Common myeloid progenitor, CD34-positive (primary cell): ENCODE measurements around the gene METTL25B.

Source experiments
- CTCF ChIA-PET: fragments of 350-600 bp; sonication (Branson Sonifier 250); formaldehyde crosslinking; loops from one replicate; lab custom pipeline; 2021; ENCODE audit warnings: antibody characterized with exemption; lab: Charles Lee
- POLR2A ChIA-PET: fragments of 350-600 bp; sonication (Branson Sonifier 250); formaldehyde crosslinking; loops from one replicate; lab custom pipeline; 2021; ENCODE audit warnings: antibody characterized with exemption; lab: Charles Lee
- DNase-seq, 3 donors: peaks; one replicate each; pipeline versions ENCODE4 v3.0.0 to v3.0.0-alpha.2; 2013
- H3K27ac ChIP-seq, 2 experiments: 1 replicate in 1 of 2; 2 replicates in 1 of 2; pipeline ENCODE4 v1.7.0; 2013; ENCODE audit warnings: inconsistent platforms in 2 of 2, low read length in 2 of 2, mild to moderate bottlenecking in 2 of 2, low read depth in 1 of 2, moderate library complexity in 1 of 2; ENCODE audit not compliant: severe bottlenecking in 2 of 2, insufficient read depth in 1 of 2, poor library complexity in 1 of 2
- H3K27me3 ChIP-seq, 5 experiments: replicated peaks in 2 of 5; 1 replicate in 3 of 5; 2 replicates in 2 of 5; pipeline versions ENCODE4 v1.6.1 to v1.7.0; 2013; ENCODE audit warnings: low read length in 4 of 5, mild to moderate bottlenecking in 2 of 5, moderate library complexity in 2 of 5, inconsistent platforms in 1 of 5; ENCODE audit not compliant: insufficient read depth in 5 of 5, control insufficient read depth in 4 of 5
- H3K36me3 ChIP-seq, 4 experiments: 1 replicate in 2 of 4; 2 replicates in 2 of 4; pipeline versions ENCODE4 v1.6.1 to v1.7.0; 2013; ENCODE audit warnings: low read length in 3 of 4, control low read depth in 1 of 4, mild to moderate bottlenecking in 1 of 4; ENCODE audit not compliant: control insufficient read depth in 4 of 4, insufficient read depth in 4 of 4
- H3K4me1 ChIP-seq, 4 experiments: 1 replicate in 3 of 4; 2 replicates in 1 of 4; pipeline versions ENCODE4 v1.6.1 to v1.7.1; 2013; ENCODE audit warnings: low read length in 3 of 4, mild to moderate bottlenecking in 3 of 4, control low read depth in 1 of 4, inconsistent platforms in 1 of 4, moderate library complexity in 1 of 4; ENCODE audit not compliant: control insufficient read depth in 4 of 4, insufficient read depth in 4 of 4; ENCODE audit errors: control extremely low read depth in 1 of 4
- H3K4me3 ChIP-seq, 7 experiments: 1 replicate in 4 of 7; 2 replicates in 3 of 7; pipeline versions ENCODE4 v1.5.1 to v1.7.0; 2013; ENCODE audit warnings: mild to moderate bottlenecking in 7 of 7, low read length in 6 of 7, moderate library complexity in 6 of 7, inconsistent platforms in 2 of 7, low read depth in 2 of 7, control low read depth in 1 of 7; ENCODE audit not compliant: insufficient read depth in 4 of 7, control insufficient read depth in 1 of 7; ENCODE audit errors: extremely low read depth in 1 of 7
- H3K9me3 ChIP-seq, 5 experiments: 1 replicate in 4 of 5; 2 replicates in 1 of 5; pipeline versions ENCODE4 v1.6.1 to v1.7.1; 2013; ENCODE audit warnings: low read length in 4 of 5, mild to moderate bottlenecking in 2 of 5, inconsistent platforms in 1 of 5, low read depth in 1 of 5, moderate library complexity in 1 of 5; ENCODE audit not compliant: control insufficient read depth in 4 of 5, insufficient read depth in 2 of 5; ENCODE audit errors: control extremely low read depth in 1 of 5
- WGBS: methylation state at CpG from one replicate; pipeline ENCODE4 v1.1.5; 2013; ENCODE audit not compliant: insufficient coverage; 5-methylcytosine and 5-hydroxymethylcytosine counted together

Gene METTL25B

DNA sequence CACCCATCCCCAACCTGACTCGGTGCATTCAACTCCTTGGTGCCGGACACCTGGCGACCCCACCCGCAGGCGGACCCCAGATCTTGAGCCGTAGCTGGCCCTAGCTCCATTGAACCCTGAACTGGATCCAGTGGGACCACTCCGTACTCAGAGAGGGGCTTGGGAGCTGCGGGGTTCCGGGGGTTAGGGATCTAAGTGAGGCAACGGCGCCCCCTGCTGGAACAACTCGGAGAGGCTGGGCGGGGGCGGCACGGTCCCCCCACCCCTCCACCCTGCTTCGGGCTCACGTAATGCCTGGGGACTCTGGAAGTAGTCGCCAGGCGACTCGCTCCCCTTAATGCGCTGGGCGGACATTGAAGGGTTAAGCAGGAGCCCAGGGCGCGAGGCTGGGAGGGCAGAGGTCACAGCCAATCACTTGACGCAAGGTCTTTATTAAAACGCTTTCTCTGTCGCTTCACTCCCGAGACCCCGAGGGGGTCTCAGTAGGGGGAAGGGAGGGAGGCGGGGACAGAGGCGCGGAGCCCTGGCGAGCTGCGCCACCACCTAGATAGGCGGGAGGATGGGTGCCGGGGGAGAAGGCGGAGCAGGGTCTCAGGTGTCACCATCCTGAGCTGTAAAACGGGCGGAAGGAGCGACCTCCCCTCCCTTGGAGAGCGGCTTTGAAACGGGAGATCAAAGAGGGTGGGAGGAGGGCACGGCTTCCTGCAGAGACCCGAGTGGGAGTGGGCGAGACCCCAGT lies 22.2 kb upstream of the METTL25B start:
- Histone ChIP-seq H3K9me3 (no peaks in the 10 kb centered on the region), H3K27ac (no peak overlapping the region), H3K4me3 (peak overlapping the region in 6 of 7 experiments; percentile 19 to 70 (median 52)), H3K4me1 (peaks cover 0 to 27% (median 21%) of the 10 kb centered on the region in 4 experiments), H3K36me3 (no peaks in the 10 kb centered on the region), H3K27me3 (peaks cover 7 to 75% (median 30%) of the 10 kb centered on the region in 5 experiments)
- ChIA-PET CTCF (interaction anchor here (1.0 to 14.1 kb wide), 16 partner anchors 9 to 132 kb away, joined by 3 to 236 read pairs (median 6); partner anchors contain the start of gene NES), POLR2A (interaction anchor here (0.8 to 1.6 kb wide), 2 partner anchors 17 to 45 kb away, joined by 4 to 8 read pairs; no protein-coding TSS in a partner anchor)
- DNase-seq = peak; percentile 50 to 75 (median 73)
- under 1% methylated on average over 43 of the region's 45 CpGs for WGBS

DNA sequence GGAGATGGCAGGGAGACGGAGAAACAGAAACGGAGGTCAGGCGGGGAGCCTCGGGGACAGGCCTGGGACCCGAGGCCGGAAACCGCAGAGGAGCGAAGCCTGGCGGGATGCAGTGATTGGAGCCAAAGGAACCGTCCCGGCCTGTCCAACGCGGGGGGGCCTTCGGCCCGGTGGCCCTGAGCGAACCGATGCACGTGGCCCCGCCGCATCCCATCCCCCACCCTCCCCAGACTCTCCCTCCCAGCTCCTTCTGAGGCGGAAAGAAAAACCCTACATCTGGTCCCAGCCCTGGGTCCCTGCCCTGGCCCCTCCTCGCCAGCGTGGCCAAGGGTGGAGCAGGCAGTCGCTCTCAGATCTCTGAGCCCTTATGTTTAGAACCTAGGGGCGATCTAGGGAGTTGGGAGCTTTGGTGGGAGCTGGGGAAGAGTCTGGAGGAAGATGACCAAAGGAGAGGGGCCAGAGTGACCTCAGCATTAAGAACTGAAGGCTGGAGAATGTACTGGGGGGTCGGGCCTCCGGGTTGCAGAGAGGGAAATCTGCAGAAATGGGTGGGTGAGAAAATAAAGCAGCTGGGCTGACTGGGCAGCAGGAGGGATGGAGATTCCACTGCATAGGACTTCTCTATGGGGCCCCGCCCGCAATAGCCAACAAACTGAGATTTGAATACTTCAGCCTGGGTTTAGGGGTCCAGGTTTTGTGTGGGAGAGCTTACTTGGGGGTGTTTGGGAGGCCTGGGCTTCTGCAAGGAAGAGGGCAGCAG lies 21.4 kb upstream of the METTL25B start:
- 6% methylated on average over 19 of the region's 29 CpGs for WGBS
- no peaks in the 10 kb centered on the region for H3K36me3 ChIP-seq
- peaks cover 7 to 68% (median 27%) of the 10 kb centered on the region in 5 experiments for H3K27me3 ChIP-seq
- no peaks in the 10 kb centered on the region for H3K9me3 ChIP-seq
- ChIA-PET POLR2A (interaction anchor here (0.8 to 1.6 kb wide), 2 partner anchors 17 to 20 kb away, joined by 3 to 8 read pairs; no protein-coding TSS in a partner anchor), CTCF (interaction anchor here (0.6 to 14.1 kb wide), 14 partner anchors 9 to 82 kb away, joined by 3 to 236 read pairs (median 6); partner anchors contain the start of gene NES)
- DNase-seq = peak in 2 of 3 donors; percentile 33
- H3K27ac ChIP-seq = no peak overlapping the region
- peak overlapping the region in 6 of 7 experiments; percentile 19 to 70 (median 52) for H3K4me3 ChIP-seq
- peaks cover 0 to 27% (median 21%) of the 10 kb centered on the region in 4 experiments for H3K4me1 ChIP-seq

DNA sequence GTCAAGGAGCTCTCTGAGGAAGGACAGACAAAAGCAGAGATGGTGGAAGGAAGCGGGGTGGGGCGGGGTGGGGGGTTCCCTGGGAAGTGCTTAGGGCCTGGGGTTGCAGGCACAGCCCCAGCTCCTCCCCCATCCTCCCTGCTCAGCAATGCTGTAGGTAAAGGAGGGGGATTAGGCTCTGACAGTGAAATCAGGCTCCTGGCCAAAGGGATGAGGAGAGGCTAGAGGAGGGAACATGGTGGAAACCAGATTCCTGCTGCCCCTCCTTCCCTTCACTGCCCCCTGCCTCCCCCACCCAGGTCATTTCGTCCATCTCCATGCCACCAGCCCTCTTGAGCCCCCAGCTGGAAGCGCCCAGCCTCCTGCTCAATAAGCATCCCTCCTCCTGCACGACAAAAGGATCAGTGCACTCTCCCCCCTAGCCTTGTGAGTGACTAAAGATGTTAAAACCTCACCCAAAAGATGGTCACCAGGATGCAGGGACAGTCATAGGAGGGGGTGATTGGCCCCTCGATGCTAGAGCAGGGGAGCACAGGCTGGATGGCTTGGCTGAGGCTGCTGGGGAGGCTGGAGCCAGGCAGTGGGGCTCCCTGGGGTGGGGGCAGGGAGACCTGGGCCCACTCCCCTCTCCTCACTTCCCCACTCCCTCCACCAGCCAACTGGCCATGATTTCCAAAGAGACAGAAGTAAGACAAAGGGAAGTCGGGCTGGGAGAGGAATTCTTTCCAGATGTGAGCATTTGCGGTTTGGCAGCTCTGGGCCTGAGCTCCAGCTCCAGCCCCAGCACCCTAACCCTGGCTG lies 20.7 kb upstream of the METTL25B start:
- Histone ChIP-seq H3K4me3 (no peak overlapping the region), H3K9me3 (no peaks in the 10 kb centered on the region), H3K4me1 (peaks cover 0 to 27% (median 21%) of the 10 kb centered on the region in 4 experiments), H3K36me3 (no peaks in the 10 kb centered on the region), H3K27me3 (peaks cover 7 to 66% (median 27%) of the 10 kb centered on the region in 5 experiments), H3K27ac (no peak overlapping the region)
- no peak for DNase-seq
- POLR2A ChIA-PET = interaction anchor here (0.8 to 1.6 kb wide), 2 partner anchors 18 to 19 kb away, joined by 3 to 8 read pairs; no protein-coding TSS in a partner anchor
- CTCF ChIA-PET = interaction anchor here (0.6 to 14.1 kb wide), 11 partner anchors 8 to 72 kb away, joined by 3 to 236 read pairs (median 3); no protein-coding TSS in a partner anchor
- WGBS = 17% methylated on average over 1 of the region's 8 CpGs

DNA sequence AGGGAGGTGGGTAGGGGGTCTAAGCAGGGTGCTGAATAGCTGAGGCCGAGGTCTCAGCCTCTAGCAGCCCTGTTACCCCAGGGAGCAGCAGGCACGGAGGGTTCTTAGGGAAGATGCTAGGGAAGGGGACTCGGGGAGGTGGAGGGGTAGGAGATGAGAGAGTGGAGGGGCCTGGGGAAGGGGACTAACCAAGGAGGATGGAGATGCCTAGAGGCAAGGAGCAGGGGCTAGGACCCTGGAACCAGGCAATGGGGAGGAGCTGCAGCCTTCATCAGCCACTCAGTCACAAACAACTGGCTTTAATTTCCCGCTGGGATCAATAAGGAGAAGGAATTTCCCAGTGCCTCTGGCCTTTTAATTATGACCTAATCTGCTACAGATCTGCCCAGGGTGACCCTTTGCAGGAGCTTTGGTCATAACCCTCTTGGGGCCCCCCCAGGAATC lies 20.0 kb upstream of the METTL25B start:
- no peak for DNase-seq
- ChIA-PET CTCF (interaction anchor here (0.6 to 14.1 kb wide), 6 partner anchors 18 to 136 kb away, joined by 3 to 236 read pairs (median 3); no protein-coding TSS in a partner anchor), POLR2A (no interaction called here)
- H3K4me3 ChIP-seq = no peak overlapping the region
- H3K27me3 ChIP-seq = peaks cover 7 to 60% (median 23%) of the 10 kb centered on the region in 5 experiments
- 68% methylated on average over 4 of the region's 4 CpGs for WGBS
- H3K36me3 ChIP-seq = no peaks in the 10 kb centered on the region
- peaks cover 0 to 27% (median 21%) of the 10 kb centered on the region in 4 experiments for H3K4me1 ChIP-seq
- no peaks in the 10 kb centered on the region for H3K9me3 ChIP-seq
- H3K27ac ChIP-seq = no peak overlapping the region

DNA sequence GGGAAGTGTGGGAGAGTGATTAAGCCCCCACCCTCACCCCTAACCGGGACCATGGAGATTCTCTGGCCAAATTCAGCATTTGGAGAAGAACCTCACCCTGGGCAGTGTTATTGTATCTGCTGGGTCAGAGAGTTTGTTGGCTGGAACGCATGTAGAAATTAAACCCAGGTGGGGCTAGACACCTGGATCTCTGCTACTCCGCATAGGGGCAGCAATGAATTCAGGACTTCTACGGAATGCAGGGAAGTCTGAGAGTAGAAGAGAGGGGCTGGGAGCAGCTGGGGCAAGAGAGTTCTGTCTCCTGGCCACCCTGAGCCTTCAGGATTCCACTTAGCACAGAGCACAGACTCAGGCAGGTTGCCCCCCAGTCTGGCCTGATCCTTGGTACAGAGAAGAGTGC lies 19.2 kb upstream of the METTL25B start:
- POLR2A ChIA-PET = no interaction called here
- Histone ChIP-seq H3K4me1 (peaks cover 0 to 27% (median 21%) of the 10 kb centered on the region in 4 experiments), H3K27ac (no peak overlapping the region), H3K27me3 (peaks cover 5 to 52% (median 15%) of the 10 kb centered on the region in 5 experiments), H3K4me3 (no peak overlapping the region), H3K36me3 (no peaks in the 10 kb centered on the region), H3K9me3 (no peaks in the 10 kb centered on the region)
- CTCF ChIA-PET = interaction anchor here (0.6 to 14.1 kb wide), 4 partner anchors 17 to 137 kb away, joined by 3 to 236 read pairs (median 22); no protein-coding TSS in a partner anchor
- 88% methylated on average over 3 of the region's 4 CpGs for WGBS
- no peak for DNase-seq
